ENCODE results near the gene TMIE.

DNA sequence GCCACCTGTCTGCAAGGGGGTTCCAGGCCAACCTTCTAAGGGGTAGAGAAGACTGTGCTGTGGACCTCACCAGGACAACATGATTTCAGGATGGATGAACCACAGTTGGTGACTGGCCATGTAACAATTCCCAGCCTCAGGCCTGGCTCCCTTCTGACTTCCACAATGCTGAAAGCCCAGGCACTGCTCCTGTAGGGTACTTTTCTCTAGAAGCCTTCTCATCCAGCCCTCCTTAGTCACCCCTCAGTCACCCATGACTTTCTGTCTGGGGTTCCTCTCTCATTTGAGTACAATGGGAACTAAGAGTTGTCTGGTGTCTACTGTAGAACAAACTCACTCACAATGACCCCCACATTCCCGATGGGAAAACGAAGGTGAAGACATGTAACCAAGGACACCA is 16.3 kb upstream of the TMIE start:
- no peak for TF ChIP-seq POLR2A (IDR thresholded peaks at IDR 0.05)
- TF ChIP-seq, protein P1, sequence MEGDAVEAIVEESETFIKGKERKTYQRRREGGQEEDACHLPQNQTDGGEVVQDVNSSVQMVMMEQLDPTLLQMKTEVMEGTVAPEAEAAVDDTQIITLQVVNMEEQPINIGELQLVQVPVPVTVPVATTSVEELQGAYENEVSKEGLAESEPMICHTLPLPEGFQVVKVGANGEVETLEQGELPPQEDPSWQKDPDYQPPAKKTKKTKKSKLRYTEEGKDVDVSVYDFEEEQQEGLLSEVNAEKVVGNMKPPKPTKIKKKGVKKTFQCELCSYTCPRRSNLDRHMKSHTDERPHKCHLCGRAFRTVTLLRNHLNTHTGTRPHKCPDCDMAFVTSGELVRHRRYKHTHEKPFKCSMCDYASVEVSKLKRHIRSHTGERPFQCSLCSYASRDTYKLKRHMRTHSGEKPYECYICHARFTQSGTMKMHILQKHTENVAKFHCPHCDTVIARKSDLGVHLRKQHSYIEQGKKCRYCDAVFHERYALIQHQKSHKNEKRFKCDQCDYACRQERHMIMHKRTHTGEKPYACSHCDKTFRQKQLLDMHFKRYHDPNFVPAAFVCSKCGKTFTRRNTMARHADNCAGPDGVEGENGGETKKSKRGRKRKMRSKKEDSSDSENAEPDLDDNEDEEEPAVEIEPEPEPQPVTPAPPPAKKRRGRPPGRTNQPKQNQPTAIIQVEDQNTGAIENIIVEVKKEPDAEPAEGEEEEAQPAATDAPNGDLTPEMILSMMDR (IDR thresholded peaks at IDR 0.05) = no peak

Data from tibial nerve (tissue), 3 donors.